DMS153 treated with DMSO at 0.1 percent for 48 hours (cell line): ENCODE data around the gene PNLIPRP1.

Experiments
- DNase-seq: peaks from one replicate; lab custom pipeline; 2025; ENCODE audit not compliant: unreplicated experiment; lab: John Stamatoyannopoulos, UW

Gene PNLIPRP1

GRCh38 chr10:116629340-116629739 lies 38.6 kb downstream of the PNLIPRP1 start:
- DNase-seq: no peak

DNA sequence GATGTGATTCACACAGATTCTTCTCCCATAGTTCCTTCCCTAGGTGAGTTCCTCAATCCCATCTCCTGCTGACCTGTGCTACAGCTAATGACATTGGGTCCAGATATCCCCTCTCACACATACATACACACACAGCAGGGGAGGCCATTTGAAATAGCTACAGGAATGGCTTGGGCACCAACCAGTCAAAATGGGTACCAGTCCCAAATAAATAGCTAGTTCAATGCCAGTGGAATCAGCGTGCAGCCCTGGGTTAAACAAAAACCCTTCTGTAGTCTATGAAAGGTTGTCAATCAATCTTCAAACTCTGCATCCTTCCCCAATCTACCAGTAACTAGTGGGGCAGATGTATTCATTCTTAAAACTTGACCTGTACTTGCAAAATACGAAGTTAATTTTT lies 39.3 kb downstream of the PNLIPRP1 start:
- no peak for DNase-seq

- no peak for DNase-seq
Observed at GRCh38 chr10:116631871-116632295, 41.1 kb downstream of the PNLIPRP1 start.

DNA sequence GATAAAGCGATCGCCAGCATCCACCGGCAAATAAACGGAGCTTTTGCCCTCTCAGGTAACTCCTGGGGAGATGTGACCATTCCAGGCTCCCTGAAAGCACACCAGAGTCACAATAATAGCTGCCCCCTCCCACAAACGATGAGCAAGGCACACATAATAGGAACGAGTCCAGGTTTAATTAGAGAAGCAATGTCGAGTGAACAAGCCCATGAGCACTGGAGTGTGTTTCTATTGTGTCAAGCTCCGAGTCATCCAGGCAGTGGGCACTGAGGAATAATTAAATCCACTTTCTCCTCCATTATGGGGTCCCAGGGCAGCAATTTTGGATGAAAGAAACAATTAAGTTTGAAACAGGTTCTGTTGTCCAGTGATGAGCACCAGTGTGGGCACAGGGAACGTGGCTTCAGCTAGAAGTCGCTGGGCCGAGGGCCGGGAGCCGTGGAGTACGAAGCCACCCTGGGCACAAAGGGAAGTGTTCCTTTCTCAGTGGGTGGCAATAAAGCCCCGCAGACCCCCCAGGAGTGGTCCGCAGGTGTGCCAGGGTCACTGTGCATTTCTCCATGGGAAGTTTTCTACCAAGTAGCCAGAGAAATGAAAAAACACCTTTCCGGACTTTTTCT lies 41.9 kb downstream of the PNLIPRP1 start:
- no peak for DNase-seq

DNA sequence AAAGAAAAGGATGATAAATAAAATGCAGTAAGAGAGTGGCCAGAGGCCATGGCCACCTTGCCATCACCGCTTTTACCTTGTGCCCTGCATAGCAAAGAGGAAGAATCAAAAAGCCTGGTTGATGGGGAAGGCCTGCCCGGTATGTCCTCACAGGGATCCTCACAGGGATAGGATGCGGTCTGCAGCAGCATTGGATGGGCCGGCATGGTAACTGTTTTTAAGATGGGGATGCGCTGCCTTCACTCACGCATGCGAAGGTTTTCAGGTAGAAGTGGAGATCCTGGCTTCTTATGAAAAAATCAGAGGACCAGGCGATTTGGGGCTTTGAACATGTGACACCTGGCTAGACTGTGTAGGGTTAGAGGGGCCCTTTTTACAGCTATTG lies 42.4 kb downstream of the PNLIPRP1 start:
- no peak for DNase-seq

DNA sequence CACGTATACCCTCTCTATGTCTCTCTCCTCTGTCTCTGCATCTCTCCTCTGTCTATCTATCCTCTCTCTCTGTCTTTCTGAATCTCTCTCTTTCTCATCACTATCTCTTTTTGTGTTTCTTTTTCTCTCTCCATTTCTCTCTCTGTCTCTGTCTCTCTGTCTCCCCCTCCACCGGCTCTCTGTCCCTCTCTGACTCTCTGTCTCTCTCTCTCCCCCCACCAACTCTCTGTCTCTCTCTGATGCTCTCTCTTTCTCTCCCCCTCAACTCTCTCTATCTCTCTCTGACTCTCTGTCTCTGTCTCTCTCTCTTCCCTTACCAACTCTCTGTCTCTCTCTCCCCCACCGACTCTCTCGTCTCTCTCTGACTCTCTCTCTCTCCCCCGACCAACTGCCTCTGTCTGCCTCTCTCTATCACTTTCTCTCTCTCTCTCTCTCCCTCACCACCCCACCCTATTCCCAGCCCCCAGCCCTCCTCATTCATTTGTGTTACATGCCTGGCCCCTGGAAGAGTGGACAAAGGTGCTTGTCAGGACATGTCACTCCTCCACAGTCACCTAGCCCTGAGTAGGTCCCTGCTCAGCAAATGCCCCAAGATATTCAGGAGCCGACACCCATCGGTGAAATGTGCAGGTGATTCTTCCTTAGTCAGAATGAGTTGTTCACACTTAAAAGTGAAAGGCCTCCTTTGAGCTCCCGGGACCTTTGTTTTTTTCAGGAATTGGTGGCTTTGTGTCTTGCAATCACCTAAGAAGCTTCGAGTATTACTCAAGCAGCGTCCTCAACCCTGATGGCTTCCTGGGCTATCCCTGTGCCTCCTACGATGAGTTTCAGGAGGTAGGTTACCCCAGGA lies 43.6 kb downstream of the PNLIPRP1 start:
- DNase-seq: no peak

- DNase-seq: no peak
Observed at GRCh38 chr10:116636385-116636784, 45.6 kb downstream of the PNLIPRP1 start.

DNA sequence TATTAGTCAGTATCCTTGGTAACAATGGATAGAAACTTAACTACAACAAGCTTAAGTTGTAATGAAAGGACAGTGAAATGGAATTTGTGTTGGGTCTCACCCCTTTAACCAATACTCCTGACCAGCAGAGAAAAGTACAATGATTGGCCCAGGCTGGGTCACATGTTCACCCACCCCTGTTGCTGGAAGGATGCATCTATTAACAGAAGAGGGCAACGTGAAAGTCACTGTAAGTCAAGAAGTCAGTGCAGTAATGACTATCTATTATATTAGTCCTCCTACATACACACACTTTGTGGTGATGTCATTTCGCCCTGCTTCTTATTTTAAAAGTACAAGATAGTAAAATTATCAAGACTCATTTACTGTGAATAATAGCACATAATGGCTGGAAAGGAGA lies 46.2 kb downstream of the PNLIPRP1 start:
- no peak for DNase-seq

DNA sequence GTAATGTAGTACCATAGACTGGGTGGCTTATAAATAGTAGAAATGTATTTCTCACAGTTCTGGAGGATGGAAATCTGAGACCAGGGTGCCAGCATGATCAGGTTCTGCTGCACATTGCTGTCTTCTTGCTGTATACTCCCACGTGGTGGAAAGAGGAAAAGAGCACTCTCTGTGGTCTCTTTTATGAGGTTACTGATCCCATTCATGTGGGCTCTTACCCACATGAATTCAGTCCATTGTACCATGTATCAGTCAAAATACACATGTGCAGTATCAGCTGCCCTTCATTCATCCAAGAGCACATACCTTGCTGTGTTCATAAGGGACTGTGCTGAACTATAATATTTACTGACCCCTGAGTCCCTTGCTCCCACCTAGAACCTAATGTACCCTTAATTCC lies 47.1 kb downstream of the PNLIPRP1 start:
- DNase-seq: no peak

DNA sequence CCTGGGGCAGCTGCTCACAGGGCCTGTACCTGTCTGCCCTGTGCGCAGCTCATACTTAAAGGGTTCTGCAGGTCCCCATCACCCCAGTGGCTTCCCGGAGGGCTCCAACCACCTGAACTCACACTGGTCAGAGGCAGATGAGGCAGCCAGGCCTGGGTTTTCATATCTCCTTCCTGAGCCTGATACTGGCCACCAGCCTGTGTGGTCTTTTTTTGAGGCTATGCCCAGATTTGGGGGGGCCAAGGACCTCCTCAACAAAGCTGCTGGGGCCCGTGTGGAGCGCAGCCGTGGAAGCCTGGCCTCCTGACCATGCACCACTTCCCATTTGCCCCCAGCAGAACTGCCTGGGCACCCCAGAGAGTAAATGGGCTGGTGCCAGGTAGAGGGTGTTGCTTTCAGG lies 55.7 kb downstream of the PNLIPRP1 start:
- DNase-seq: no peak

DNA sequence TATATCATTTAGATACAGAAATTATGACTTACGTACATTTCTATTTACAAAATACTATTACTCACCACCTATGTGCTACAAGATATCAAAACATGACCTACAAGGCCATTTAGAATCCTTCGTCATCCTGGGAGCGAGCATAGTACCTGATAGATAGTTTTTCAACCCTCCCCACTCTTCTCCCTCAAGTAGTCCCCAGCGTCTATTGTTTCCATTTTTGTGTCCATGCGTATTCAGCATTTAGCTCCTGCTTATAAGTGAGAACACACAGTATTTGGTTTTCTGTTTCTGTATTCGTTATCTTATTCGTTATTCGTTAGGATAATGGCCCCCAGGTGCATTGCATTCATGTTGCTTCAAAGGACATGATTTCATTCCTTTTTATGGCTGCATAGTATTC lies 58.1 kb downstream of the PNLIPRP1 start:
- DNase-seq: no peak

DNA sequence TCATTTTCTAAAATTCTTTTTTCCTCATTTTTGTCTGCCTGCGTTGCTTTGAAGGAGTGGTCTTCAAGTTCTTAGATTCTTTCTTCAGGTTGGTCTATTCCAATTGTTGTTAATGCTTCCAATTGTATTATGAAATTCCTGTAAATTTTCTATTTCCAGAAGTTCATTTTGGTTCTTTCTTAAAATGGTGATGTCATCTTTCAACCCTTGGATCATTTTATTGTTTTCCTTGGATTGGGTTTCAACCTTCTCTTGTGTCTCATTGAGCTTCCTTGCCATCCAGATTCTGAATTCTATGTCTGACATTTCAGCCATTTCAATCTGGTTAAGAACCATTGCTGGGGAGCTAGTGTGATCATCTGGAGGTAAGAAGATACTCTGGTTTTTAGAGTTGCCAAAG lies 63.1 kb downstream of the PNLIPRP1 start:
- no peak for DNase-seq

- no peak for DNase-seq
Observed at GRCh38 chr10:116654816-116655215, 64.1 kb downstream of the PNLIPRP1 start.

DNA sequence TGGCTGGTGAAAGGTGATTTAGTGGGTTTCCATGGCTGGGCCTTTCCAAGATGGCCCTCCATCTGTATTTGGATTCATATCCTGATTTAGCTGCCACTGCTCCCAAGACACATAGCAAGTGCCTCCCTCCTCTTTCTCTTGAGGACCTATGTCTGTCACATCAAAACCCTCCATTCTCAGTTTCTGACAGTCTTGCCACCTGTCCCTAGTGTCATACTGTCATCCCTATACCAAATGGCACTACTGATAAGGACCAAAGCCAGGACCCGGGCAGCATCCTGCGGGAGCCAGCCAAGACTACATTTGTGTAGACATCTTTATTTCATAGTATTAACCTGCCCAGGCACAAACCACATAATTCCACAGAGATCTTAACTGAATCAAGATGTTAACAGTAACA lies 64.8 kb downstream of the PNLIPRP1 start:
- no peak for DNase-seq

GRCh38 chr10:116656044-116656443 lies 65.3 kb downstream of the PNLIPRP1 start:
- no peak for DNase-seq

GRCh38 chr10:116657863-116658551 lies 67.2 kb downstream of the PNLIPRP1 start:
- DNase-seq: no peak
